ENCODE measurements around the gene MIGA2.

DNA sequence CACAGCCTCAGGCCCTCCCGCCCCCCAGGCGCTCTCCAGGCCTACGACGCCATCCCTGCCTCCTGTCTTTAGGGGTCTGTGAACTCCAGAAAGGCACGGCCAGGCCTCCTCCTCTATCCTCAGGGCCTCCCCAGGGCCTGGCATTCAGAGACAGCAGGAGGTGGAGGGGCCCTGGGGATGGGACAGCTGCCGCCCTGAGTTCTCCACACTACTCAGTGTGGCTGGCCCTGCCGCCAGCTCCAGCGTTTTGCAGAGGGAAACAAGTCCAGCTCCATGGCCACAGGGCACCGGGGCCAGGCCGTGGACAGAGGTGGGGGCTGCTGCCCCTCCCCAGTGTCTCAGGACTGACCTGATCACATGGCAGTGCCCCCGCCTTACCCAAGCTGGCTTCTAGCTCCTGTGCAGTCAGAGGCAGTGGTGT is 24.7 kb upstream of the MIGA2 start:
- TF ChIP-seq, protein P1, sequence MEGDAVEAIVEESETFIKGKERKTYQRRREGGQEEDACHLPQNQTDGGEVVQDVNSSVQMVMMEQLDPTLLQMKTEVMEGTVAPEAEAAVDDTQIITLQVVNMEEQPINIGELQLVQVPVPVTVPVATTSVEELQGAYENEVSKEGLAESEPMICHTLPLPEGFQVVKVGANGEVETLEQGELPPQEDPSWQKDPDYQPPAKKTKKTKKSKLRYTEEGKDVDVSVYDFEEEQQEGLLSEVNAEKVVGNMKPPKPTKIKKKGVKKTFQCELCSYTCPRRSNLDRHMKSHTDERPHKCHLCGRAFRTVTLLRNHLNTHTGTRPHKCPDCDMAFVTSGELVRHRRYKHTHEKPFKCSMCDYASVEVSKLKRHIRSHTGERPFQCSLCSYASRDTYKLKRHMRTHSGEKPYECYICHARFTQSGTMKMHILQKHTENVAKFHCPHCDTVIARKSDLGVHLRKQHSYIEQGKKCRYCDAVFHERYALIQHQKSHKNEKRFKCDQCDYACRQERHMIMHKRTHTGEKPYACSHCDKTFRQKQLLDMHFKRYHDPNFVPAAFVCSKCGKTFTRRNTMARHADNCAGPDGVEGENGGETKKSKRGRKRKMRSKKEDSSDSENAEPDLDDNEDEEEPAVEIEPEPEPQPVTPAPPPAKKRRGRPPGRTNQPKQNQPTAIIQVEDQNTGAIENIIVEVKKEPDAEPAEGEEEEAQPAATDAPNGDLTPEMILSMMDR (IDR thresholded peaks at IDR 0.05), result no peak
- TF ChIP-seq ZFX (IDR thresholded peaks at IDR 0.05; ENCODE audit: borderline replicate concordance), result no peak

All from 22Rv1 (cell line).